ENCODE measurements around the gene ANKRD9.

ANKRD9 gene

DNA sequence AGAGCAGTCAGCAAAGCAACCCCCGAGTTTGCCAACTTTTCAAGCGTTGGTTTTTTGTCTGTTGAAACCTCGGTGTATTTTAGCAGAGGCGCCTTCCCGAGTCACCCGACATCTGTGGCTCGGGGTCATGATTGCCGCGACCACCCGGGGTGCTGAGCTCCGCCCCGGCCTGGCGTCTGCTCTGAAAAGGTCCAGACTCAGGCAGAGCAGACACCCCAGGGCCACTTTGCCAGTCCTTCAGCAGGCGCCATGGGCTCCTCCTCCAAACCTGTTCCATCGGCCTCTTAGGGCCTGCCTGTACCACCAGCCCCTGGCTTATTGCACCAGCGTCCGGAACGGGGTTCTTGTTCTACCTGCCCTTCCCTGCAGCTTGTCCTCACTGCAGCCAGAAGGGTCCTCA lies 19.1 kb downstream of the ANKRD9 start:
- Histone ChIP-seq H3K27ac (no peak overlapping the region), H3K4me3 (no peak overlapping the region)
- no peak for DNase-seq (ENCODE audit: low spot score)
- TF ChIP-seq, protein P1, sequence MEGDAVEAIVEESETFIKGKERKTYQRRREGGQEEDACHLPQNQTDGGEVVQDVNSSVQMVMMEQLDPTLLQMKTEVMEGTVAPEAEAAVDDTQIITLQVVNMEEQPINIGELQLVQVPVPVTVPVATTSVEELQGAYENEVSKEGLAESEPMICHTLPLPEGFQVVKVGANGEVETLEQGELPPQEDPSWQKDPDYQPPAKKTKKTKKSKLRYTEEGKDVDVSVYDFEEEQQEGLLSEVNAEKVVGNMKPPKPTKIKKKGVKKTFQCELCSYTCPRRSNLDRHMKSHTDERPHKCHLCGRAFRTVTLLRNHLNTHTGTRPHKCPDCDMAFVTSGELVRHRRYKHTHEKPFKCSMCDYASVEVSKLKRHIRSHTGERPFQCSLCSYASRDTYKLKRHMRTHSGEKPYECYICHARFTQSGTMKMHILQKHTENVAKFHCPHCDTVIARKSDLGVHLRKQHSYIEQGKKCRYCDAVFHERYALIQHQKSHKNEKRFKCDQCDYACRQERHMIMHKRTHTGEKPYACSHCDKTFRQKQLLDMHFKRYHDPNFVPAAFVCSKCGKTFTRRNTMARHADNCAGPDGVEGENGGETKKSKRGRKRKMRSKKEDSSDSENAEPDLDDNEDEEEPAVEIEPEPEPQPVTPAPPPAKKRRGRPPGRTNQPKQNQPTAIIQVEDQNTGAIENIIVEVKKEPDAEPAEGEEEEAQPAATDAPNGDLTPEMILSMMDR (IDR thresholded peaks at IDR 0.05): no peak

DNA sequence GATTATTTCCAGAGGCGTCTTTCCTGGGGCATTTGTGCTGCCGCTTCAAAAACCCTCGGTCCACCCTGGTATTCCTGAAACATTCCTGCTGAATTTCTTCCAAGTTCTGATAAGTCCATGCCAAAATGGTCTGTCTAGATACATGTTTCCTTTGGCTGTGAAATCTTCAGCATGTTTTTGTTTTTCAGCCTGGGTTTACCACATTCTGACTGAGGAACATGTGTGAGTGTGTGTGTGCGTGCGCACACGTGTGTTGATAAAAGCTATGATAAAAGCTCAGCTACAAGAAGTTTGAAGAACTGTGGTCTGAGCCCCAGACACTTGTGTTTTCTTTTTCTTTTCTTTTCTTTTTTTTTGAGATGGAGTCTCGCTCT lies 22.4 kb downstream of the ANKRD9 start:
- H3K4me3 ChIP-seq: peak overlapping the region; percentile 26
- TF ChIP-seq, protein P1 (IDR thresholded peaks at IDR 0.05): no peak
- peak overlapping the region in 1 of 2 donors; percentile 59 for H3K27ac ChIP-seq
- no peak for DNase-seq (ENCODE audit: low spot score)

DNA sequence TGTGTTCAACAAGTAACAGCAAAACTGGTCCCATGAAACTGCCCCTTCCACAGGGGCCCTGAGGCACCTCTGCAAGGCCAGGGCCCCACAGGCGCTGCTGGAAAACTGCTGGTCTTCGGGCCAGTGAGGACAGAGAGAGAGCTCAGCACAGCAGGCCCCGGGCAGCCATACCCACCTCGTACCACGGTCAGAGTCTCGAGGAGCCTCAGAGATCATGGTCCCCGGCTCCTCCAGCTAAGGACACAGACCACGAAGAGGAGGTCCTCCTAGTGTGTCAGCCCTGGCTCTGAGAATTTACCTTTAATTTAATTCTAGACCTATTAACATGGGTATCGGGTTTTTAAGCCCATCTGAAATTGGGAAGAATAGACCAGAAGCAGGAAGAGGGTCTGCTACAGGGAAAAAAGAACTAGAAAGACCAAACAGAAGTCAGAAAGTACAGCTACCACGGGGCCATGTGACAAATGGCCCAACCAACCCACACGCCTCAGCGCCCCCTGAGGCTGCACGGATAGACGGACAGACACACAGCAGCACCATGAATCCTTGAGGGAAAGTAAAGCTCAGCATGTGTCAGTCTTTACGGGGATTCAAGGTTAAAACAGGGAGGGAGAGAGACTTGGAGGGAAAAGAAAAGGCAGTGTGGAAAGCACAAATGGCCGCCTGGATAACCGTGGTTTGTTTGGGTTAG lies 22.9 kb downstream of the ANKRD9 start:
- TF ChIP-seq, protein P1 (IDR thresholded peaks at IDR 0.05): no peak
- peak overlapping the region; percentile 17 to 59 for H3K27ac ChIP-seq
- DNase-seq (ENCODE audit: low spot score): no peak
- H3K4me3 ChIP-seq: peak overlapping the region; percentile 26

DNA sequence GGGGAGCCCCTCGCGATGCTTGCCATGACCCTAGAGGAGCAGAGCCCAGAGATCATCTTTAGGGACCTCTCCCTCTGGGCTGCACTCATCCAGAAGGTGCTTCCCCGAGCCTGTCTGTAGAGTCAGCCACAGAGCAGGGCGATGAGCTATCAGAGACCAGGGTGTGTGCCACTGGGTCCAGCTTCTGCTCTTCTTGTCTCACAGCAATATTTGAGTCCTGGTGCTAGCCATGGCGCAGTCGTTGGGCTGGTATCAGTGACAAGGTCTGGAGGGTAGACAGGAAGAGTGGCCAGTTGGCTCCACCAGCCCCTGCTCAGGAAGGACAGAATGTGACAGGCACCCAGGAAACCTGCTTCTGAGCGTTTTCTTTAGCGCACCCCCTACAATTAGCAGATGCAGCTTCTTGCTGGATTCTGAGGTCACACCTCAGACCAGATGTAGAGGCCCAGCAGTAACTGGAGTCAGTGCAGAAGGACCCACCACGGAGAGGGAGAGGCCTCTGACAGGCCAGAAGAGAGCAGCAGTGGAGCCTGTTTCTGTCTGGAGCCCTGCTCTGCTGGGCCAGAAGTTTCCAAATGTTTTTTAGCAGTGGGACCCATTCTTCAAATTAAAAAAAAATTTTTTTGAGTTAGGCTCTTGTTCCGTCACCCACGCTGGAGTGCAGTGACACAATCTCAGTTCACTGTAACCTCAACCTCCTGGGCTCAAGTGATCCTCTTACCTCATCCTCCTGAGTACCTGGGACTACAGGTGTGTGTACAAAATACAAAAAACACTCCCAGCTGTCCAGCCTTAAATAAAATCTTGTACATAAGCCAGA lies 23.7 kb downstream of the ANKRD9 start:
- Histone ChIP-seq H3K27ac (no peak overlapping the region), H3K4me3 (no peak overlapping the region)
- no peak for DNase-seq (ENCODE audit: low spot score)
- TF ChIP-seq, protein P1 (IDR thresholded peaks at IDR 0.05): no peak

DNA sequence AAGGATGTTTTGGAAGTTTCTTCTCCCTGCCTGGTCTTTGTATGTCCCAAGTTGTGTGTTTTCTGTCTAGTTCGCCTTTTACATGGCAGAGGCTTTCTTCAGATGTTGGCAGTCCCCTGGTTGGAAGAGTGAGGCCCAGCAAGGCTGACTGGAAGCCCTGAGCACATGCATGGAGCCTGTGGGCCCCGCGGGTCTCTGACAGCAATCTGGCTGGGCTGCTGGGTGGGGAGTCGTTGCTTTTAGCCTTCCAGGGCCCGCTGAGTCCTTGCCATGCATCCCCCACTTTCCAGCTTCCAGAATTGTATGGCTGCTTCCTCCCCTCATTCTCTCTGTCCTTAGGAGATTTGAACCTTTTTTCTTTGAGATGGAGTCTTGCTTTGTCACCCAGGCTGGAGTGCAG lies 25.3 kb downstream of the ANKRD9 start:
- DNase-seq (ENCODE audit: low spot score): no peak
- no peak overlapping the region for H3K4me3 ChIP-seq
- no peak overlapping the region for H3K27ac ChIP-seq
- TF ChIP-seq, protein P1 (IDR thresholded peaks at IDR 0.05): no peak

DNA sequence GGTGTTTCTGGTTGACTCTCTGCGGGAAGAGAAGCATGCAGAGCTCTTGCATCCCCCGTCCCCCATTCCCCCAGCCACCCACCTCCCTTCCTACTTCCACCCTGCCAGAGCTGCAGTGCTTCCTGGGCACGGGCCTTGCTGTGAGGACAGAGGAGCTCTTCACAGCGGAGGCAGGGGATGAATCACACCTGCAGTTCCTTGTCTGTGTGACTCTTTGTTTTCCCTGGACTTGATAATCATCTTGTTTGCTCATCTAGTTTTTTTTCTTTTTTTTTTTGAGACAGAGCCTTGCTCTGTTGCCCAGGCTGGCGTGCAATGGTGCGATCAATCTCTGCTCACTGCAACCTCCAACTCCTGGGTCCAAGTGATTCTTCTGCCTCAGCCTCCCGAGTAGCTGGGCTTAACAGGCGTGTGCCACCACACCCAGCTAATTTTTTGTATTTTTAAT lies 27.8 kb downstream of the ANKRD9 start:
- H3K27ac ChIP-seq: no peak overlapping the region
- H3K4me3 ChIP-seq: no peak overlapping the region
- TF ChIP-seq, protein P1 (IDR thresholded peaks at IDR 0.05): no peak
- DNase-seq (ENCODE audit: low spot score): no peak
